GM12878 (cell line): Measurements from ENCODE around the gene MAML3. TPM values are rescaled to one million over a fixed set of nuclear protein-coding genes. Genes with fewer than 3 reads are reported as not detected.

ENCODE experiments used
- ATAC-seq: fragments of 200-7000 bp; cut with Tn5 transposase; 3 replicates; pipeline ENCODE4 v1.9.1; 2020; ENCODE audit warnings: mild to moderate bottlenecking, moderate library complexity
- BruUV-seq: library from RNA; stranded (reverse); fragments of 400-500 nt; replicated peaks from 2 replicates; lab custom pipeline; 2021; lab: Mats Ljungman, UMichigan
- CTCF ChIA-PET: fragments of 300-600 bp; sonication (Branson Sonifier 250); formaldehyde crosslinking; extraction: SDS; loops from one replicate; lab custom pipeline; 2021; ENCODE audit warnings: inconsistent platforms; lab: Yijun Ruan, JAX
- POLR2A ChIA-PET: fragments of 350-600 bp; formaldehyde crosslinking; extraction: SDS; loops from one replicate; lab custom pipeline; 2021; ENCODE audit warnings: inconsistent platforms; lab: Charles Lee
- RAD21 ChIA-PET: fragments of 300-600 bp; sonication (Branson Sonifier 250); formaldehyde crosslinking; loops from one replicate; lab custom pipeline; 2023; ENCODE audit warnings: antibody characterized with exemption; ENCODE audit not compliant: unreplicated experiment; lab: Charles Lee
- SMC1A ChIA-PET: fragments of 300-600 bp; sonication (Branson Sonifier 250); formaldehyde crosslinking; loops from one replicate; lab custom pipeline; 2023; ENCODE audit not compliant: unreplicated experiment, uncharacterized antibody; lab: Charles Lee
- DNase-seq: peaks from one replicate; pipeline ENCODE4 v3.0.0-alpha.2; 2011; ENCODE audit warnings: low read depth, low spot score
- FAIRE-seq: peaks from 3 replicates; lab custom pipeline; 2011; peaks lifted over from hg19 to GRCh38; lab: Jason Lieb, UNC
- H2AFZ ChIP-seq: 2 replicates; pipeline ENCODE4 v1.6.0; 2011; ENCODE audit warnings: low read depth, low read length, control low read depth; ENCODE audit not compliant: control insufficient read depth
- H3K27ac ChIP-seq: 2 replicates; pipeline ENCODE4 v1.5.1; 2011; ENCODE audit warnings: control low read depth; ENCODE audit not compliant: control insufficient read depth, insufficient read depth
- H3K27me3 ChIP-seq, 2 experiments: replicated peaks in 1 of 2; 2 replicates each; pipeline versions ENCODE4 v1.6.0 to v1.6.1; 2011; ENCODE audit warnings: low read length in 1 of 2; ENCODE audit not compliant: control insufficient read depth in 2 of 2, insufficient read depth in 2 of 2
- H3K36me3 ChIP-seq, 2 experiments: 2 replicates each; pipeline ENCODE4 v1.5.1; 2011; ENCODE audit warnings: low read length in 1 of 2; ENCODE audit not compliant: control insufficient read depth in 2 of 2, insufficient read depth in 2 of 2
- H3K4me1 ChIP-seq: 2 replicates; pipeline ENCODE4 v1.6.1; 2011; ENCODE audit warnings: mild to moderate bottlenecking, low read length, moderate library complexity, mixed read lengths; ENCODE audit not compliant: control insufficient read depth, insufficient read depth
- H3K4me2 ChIP-seq: 2 replicates; pipeline ENCODE4 v1.6.0; 2011; ENCODE audit warnings: control low read depth; ENCODE audit not compliant: control insufficient read depth, insufficient read depth
- H3K4me3 ChIP-seq: fragments of 200-600 bp; sonication (generic); 2 replicates; pipeline ENCODE4 v1.5.1; 2016
- H3K79me2 ChIP-seq: 2 replicates; pipeline ENCODE4 v1.6.0; 2011; ENCODE audit warnings: low read length; ENCODE audit not compliant: control insufficient read depth, insufficient read depth
- H3K9ac ChIP-seq: 2 replicates; pipeline ENCODE4 v1.8.0; 2011; ENCODE audit warnings: low read length, control low read depth, mixed read lengths; ENCODE audit not compliant: control insufficient read depth, insufficient read depth
- H3K9me3 ChIP-seq: replicated peaks from 3 replicates; pipeline ENCODE4 v1.5.1; 2011; ENCODE audit warnings: mild to moderate bottlenecking, low read length; ENCODE audit not compliant: control insufficient read depth, insufficient read depth
- H4K20me1 ChIP-seq: 2 replicates; pipeline ENCODE4 v1.6.0; 2011; ENCODE audit not compliant: control insufficient read depth, insufficient read depth
- ATF7 ChIP-seq: fragments of 450-650 bp; IDR thresholded peaks from 2 replicates; pipeline ENCODE4 v1.6.1; 2016; ENCODE audit warnings: low read depth, mild to moderate bottlenecking
- BRCA1 ChIP-seq: IDR thresholded peaks from 2 replicates; pipeline ENCODE4 v1.6.1; 2011; ENCODE audit warnings: low read depth, low read length, improper control_type of control experiment
- CHD2 ChIP-seq: IDR thresholded peaks from 2 replicates; pipeline ENCODE4 v1.6.1; 2011; ENCODE audit warnings: low read depth, low read length, improper control_type of control experiment, borderline replicate concordance
- EGR1 ChIP-seq, 2 experiments: IDR thresholded peaks; 1 replicate in 1 of 2; 2 replicates in 1 of 2; pipeline ENCODE4 v1.6.1; 2011 to 2012; ENCODE audit warnings: low read depth in 2 of 2, low read length in 2 of 2, borderline replicate concordance in 1 of 2, mild to moderate bottlenecking in 1 of 2, moderate library complexity in 1 of 2
- ESRRA ChIP-seq: IDR thresholded peaks from 2 replicates; pipeline ENCODE4 v1.6.1; 2012; ENCODE audit warnings: mild to moderate bottlenecking, low read length, improper control_type of control experiment
- HCFC1 ChIP-seq: fragments of 150-350 bp; IDR thresholded peaks from 2 replicates; pipeline ENCODE4 v1.6.1; 2014; ENCODE audit warnings: low read length
- HDGF ChIP-seq: fragments of 450-650 bp; IDR thresholded peaks from 2 replicates; pipeline ENCODE4 v1.6.1; 2016; ENCODE audit warnings: antibody characterized with exemption
- LARP7 ChIP-seq: fragments of 450-650 bp; IDR thresholded peaks from 2 replicates; pipeline ENCODE4 v1.6.1; 2017; ENCODE audit warnings: mild to moderate bottlenecking
- RB1 ChIP-seq: fragments of 450-650 bp; formaldehyde crosslinking; IDR thresholded peaks from 2 replicates; pipeline ENCODE4 v1.6.1; 2017; ENCODE audit warnings: mild to moderate bottlenecking, borderline replicate concordance
- TCF3 ChIP-seq: IDR thresholded peaks from 2 replicates; pipeline ENCODE4 v1.6.1; 2012; ENCODE audit warnings: low read depth, mild to moderate bottlenecking, low read length, borderline replicate concordance; ENCODE audit not compliant: insufficient read depth
- ZNF384 ChIP-seq: IDR thresholded peaks from 2 replicates; pipeline ENCODE4 v1.6.1; 2012; ENCODE audit warnings: low read depth, mild to moderate bottlenecking, low read length, improper control_type of control experiment, borderline replicate concordance
- WGBS: methylation state at CpG from one replicate; pipeline ENCODE4 v1.1.6; 2016; ENCODE audit warnings: low lambda C conversion rate; ENCODE audit not compliant: insufficient replicate concordance, insufficient coverage; ENCODE audit errors: missing lambda C conversion rate; 5-methylcytosine and 5-hydroxymethylcytosine counted together
- in situ Hi-C: fragments of 300-500 bp; cut with MboI; formaldehyde crosslinking; loops from 9 replicates; pipeline ENCODE4 v1.14.3; 2018; ENCODE audit warnings: mixed read lengths
- intact Hi-C: fragments of 100-400 bp; cut with micrococcal nuclease; formaldehyde crosslinking; loops from one replicate; pipeline ENCODE4 v1.14.2; 2022; ENCODE audit not compliant: unreplicated experiment
- polyA plus RNA-seq, 11 experiments: library from polyadenylated mRNA; depleted of rRNA in 4 of 11; unstranded in 6 of 11; stranded (reverse) in 5 of 11; fragments of >200 nt; fragmentation: Nextera tagmentation in 4 of 11; fragmentation: Illumina TruSeq in 1 of 11; extraction: Ambion mirVana in 4 of 11; extraction: Trizol in 1 of 11; gene quantifications; 1 replicate in 1 of 11; 2 replicates in 10 of 11; pipeline versions ENCODE4 v1.2.1 to v1.2.3, GENCODE V29; 2011 to 2016; ENCODE audit warnings: inconsistent platforms in 2 of 11, missing spikeins in 2 of 11, low read depth in 1 of 11
- total RNA-seq, 4 experiments: library from RNA; depleted of rRNA in 3 of 4; stranded (reverse); fragments of >200 nt in 3 of 4; fragmentation: Illumina TruSeq in 1 of 4; extraction: Trizol in 1 of 4; gene quantifications; 2 replicates each; pipeline versions ENCODE4 v1.2.1 to v1.2.3, GENCODE V29; 2013 to 2021
- TF ChIP-seq, protein P1 (sequence below): fragments of 450-650 bp; IDR thresholded peaks from 2 replicates; pipeline ENCODE4 v1.6.1; 2014; ENCODE audit warnings: mild to moderate bottlenecking
- TF ChIP-seq, protein P2 (sequence below): IDR thresholded peaks from 2 replicates; pipeline ENCODE4 v1.6.1; 2011; ENCODE audit warnings: borderline replicate concordance, low read depth, mild to moderate bottlenecking, moderate library complexity, mixed read lengths, low read length; ENCODE audit not compliant: insufficient read depth; ENCODE audit errors: extremely low read length
- TF ChIP-seq, protein P3 (sequence below): IDR thresholded peaks from 2 replicates; pipeline ENCODE4 v1.6.1; 2012; ENCODE audit warnings: improper control_type of control experiment, low read depth, low read length; ENCODE audit not compliant: insufficient replicate concordance

Gene MAML3
- total and polyA plus RNA-seq, 10 of the 15 experiments (the other 5 are each of a cell fraction or from before 2014, with no cell fraction given), result under 0.01 to 0.53 (median 0.06) TPM; not detected in 2

DNA sequence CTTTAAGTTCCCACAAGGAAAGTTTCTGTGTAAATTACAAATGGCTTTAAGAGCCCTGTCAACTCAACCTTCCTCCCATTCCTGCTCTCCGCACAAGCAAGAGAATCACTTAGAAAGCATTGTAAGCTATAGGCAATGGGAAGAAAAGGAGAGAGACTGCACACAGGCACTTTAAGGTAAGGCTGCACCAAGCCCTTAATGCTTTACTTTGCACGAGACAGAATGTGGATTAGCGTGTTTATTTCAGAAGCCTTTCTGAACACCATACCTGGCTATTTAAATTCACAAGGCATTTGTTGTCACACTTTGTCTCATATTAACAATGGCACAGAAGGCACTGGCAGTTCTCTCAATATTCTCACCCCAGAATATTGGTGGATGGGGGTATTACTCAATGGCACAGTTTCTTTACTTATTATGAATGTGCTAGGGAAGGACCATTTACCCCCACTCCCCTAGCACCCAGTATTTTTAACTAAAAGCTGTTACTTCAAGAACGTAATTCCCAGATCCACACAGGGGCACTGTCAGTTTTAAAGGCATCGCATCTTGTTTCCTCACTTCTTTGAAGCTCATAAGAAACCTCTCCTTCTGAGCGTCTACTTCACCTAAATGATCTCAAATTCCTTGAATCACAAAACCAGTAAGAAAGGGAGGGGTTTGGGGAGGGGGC, 150.0 kb downstream of the MAML3 start:
- H3K9ac ChIP-seq, result no peak overlapping the region
- H3K27me3 ChIP-seq, result peaks cover 0 to 4% of the 10 kb centered on the region in 2 experiments; a peak in 1 of 4 replicates
- BruUV-seq, result no TSS peak
- ChIA-PET CTCF (no interaction called here), RAD21 (interaction anchor here (0.6 kb wide), 1 partner anchor 146 kb away, joined by 3 read pairs; no protein-coding TSS in a partner anchor), SMC1A (interaction anchor here (1.0 kb wide), 1 partner anchor 10 kb away, joined by 4 read pairs; no protein-coding TSS in a partner anchor), POLR2A (no interaction called here)
- intact Hi-C loops (no loop called here), in situ Hi-C loops (no loop called here)
- no peaks in the 10 kb centered on the region for H3K36me3 ChIP-seq
- no peaks in the 10 kb centered on the region for H3K79me2 ChIP-seq
- no peak overlapping the region for H3K27ac ChIP-seq
- no peak overlapping the region for H3K4me3 ChIP-seq
- H3K4me2 ChIP-seq, result no peak overlapping the region
- no peaks in the 10 kb centered on the region for H3K4me1 ChIP-seq
- no peak for DNase-seq
- no peak overlapping the region for H2AFZ ChIP-seq
- no peak for ATAC-seq
- no peaks in the 10 kb centered on the region for H4K20me1 ChIP-seq
- TF ChIP-seq, protein P1, sequence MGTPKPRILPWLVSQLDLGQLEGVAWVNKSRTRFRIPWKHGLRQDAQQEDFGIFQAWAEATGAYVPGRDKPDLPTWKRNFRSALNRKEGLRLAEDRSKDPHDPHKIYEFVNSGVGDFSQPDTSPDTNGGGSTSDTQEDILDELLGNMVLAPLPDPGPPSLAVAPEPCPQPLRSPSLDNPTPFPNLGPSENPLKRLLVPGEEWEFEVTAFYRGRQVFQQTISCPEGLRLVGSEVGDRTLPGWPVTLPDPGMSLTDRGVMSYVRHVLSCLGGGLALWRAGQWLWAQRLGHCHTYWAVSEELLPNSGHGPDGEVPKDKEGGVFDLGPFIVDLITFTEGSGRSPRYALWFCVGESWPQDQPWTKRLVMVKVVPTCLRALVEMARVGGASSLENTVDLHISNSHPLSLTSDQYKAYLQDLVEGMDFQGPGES, result no peak
- TF ChIP-seq LARP7, result no peak
- TF ChIP-seq BRCA1, result no peak
- no peak for TF ChIP-seq EGR1 (IDR thresholded peaks at IDR 0.05; ENCODE audit: borderline replicate concordance in 1 of 2, low read depth in 2 of 2, low read length in 2 of 2)
- no peak for TF ChIP-seq HDGF
- TF ChIP-seq HCFC1, result no peak
- no peak for TF ChIP-seq ATF7
- TF ChIP-seq, protein P2, sequence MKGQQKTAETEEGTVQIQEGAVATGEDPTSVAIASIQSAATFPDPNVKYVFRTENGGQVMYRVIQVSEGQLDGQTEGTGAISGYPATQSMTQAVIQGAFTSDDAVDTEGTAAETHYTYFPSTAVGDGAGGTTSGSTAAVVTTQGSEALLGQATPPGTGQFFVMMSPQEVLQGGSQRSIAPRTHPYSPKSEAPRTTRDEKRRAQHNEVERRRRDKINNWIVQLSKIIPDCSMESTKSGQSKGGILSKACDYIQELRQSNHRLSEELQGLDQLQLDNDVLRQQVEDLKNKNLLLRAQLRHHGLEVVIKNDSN, result no peak
- no peak for TF ChIP-seq ZNF384
- no peak for TF ChIP-seq ESRRA
- no peak for TF ChIP-seq RB1
- TF ChIP-seq CHD2, result no peak
- TF ChIP-seq TCF3, result no peak
- TF ChIP-seq, protein P3, sequence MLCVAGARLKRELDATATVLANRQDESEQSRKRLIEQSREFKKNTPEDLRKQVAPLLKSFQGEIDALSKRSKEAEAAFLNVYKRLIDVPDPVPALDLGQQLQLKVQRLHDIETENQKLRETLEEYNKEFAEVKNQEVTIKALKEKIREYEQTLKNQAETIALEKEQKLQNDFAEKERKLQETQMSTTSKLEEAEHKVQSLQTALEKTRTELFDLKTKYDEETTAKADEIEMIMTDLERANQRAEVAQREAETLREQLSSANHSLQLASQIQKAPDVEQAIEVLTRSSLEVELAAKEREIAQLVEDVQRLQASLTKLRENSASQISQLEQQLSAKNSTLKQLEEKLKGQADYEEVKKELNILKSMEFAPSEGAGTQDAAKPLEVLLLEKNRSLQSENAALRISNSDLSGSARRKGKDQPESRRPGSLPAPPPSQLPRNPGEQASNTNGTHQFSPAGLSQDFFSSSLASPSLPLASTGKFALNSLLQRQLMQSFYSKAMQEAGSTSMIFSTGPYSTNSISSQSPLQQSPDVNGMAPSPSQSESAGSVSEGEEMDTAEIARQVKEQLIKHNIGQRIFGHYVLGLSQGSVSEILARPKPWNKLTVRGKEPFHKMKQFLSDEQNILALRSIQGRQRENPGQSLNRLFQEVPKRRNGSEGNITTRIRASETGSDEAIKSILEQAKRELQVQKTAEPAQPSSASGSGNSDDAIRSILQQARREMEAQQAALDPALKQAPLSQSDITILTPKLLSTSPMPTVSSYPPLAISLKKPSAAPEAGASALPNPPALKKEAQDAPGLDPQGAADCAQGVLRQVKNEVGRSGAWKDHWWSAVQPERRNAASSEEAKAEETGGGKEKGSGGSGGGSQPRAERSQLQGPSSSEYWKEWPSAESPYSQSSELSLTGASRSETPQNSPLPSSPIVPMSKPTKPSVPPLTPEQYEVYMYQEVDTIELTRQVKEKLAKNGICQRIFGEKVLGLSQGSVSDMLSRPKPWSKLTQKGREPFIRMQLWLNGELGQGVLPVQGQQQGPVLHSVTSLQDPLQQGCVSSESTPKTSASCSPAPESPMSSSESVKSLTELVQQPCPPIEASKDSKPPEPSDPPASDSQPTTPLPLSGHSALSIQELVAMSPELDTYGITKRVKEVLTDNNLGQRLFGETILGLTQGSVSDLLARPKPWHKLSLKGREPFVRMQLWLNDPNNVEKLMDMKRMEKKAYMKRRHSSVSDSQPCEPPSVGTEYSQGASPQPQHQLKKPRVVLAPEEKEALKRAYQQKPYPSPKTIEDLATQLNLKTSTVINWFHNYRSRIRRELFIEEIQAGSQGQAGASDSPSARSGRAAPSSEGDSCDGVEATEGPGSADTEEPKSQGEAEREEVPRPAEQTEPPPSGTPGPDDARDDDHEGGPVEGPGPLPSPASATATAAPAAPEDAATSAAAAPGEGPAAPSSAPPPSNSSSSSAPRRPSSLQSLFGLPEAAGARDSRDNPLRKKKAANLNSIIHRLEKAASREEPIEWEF, result no peak
- H3K9me3 ChIP-seq, result no peaks in the 10 kb centered on the region
- 28% methylated on average over 6 of the region's 6 CpGs for WGBS
- no peak for FAIRE-seq
